GM18858 (cell line): ENCODE results near the gene GSTP1.

Experiments used
- ATAC-seq: cut with Tn5 transposase; IDR thresholded peaks from one replicate; pipeline ENCODE4 v1.9.1; 2021; ENCODE audit not compliant: unreplicated experiment

The GSTP1 gene

DNA sequence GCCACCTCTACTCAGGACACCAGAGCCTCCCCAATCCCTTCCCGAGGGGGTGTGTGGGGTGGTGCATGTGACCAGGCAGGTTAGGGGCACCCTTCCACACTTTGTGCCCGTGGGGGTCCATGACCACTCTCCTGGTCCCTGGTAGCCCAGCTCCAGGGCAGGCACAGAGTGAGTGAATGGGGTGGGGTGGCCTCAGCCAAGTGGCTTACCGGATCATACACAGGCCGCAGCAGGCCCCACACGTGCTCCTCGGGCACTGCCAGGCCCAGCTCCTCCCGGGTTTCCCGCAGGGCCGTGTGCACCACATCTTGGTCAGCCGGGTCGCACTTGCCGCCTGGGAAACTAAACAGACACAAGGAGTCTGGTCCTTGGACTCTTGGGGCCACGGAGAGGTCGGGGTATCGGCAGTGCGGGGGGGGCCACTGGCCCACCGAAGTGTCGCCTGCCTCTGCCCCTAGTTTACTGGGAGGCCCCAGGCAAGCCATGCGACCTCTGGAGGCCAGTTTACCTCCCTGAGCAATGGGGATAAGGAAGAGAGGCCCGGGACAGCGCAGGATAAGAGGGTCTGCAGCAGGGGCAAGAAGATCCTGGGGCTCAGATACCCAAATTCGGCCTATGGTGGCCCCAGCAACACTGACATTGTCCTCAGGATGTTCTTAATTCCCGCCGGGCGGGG is 45.2 kb downstream of the GSTP1 start:
- ATAC-seq = no peak

GRCh38 chr11:67629386-67630227 is 46.0 kb downstream of the GSTP1 start, which contains the start of gene NUDT8:
NUDT8 (minus strand) TSS chr11:67629937; CDS start chr11:67629911, 26 bp downstream.
- ATAC-seq = peak; percentile 38

GRCh38 chr11:67630228-67630942 is 46.8 kb downstream of the GSTP1 start:
- ATAC-seq = peak; percentile 29

DNA sequence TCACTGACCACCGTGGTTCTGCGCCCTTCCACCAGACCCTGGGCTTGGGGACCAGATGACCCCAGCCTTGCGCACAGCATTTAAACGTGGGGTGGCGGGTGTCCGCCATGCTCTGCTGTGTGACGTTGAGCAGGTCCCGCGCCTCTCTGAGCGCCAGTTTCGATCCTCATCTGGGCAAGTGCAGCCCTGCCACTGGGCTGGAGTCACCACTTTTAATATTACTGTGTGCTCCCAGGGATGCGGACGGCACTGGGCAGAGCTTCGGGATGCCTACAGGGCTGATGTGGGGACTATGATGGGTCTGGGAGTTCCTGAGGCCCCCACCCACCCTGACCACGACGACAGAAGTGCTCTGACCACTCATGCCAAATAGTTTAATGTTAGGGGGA is 47.3 kb downstream of the GSTP1 start:
- no peak for ATAC-seq

GRCh38 chr11:67631411-67631810 is 47.8 kb downstream of the GSTP1 start:
- ATAC-seq = no peak

DNA sequence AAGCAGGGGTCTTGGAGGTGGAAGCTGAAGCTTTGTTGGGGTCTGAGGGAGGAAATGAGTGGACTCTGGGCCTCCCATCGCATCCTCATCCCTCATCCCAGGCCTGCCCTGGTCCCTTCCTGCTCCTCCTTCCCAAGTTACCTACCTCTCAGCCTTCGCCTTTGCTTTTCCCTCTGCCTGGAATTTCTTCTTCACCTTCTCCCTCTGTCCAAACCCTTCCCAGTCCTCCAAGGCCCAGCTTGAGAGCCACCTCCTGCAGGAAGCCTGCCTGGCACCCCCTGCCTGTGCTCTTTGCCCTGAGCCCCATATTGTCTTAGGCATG is 48.2 kb downstream of the GSTP1 start:
- no peak for ATAC-seq

- ATAC-seq = no peak
Observed at GRCh38 chr11:67632175-67632981, 48.8 kb downstream of the GSTP1 start.

- no peak for ATAC-seq
Observed at GRCh38 chr11:67632982-67633755, 49.6 kb downstream of the GSTP1 start.

GRCh38 chr11:67633758-67634365 is 50.2 kb downstream of the GSTP1 start:
- no peak for ATAC-seq

- ATAC-seq = no peak
Observed at GRCh38 chr11:67634366-67635230, 51.0 kb downstream of the GSTP1 start.

- ATAC-seq = no peak
Observed at GRCh38 chr11:67635231-67635521, 51.6 kb downstream of the GSTP1 start.
